Dedifferentiated amniotic fluid mesenchymal stem cell (primary cell): ENCODE data around the gene NR3C2.

Source experiments
- DNase-seq: peaks from one replicate; pipeline ENCODE4 v3.0.0-alpha.2; 2016; ENCODE audit errors: extremely low spot score

NR3C2 gene

GRCh38 chr4:148441986-148442831 lies at the start of gene NR3C2:
TSS of gene NR3C2 (minus strand) at chr4:148442414.
- DNase-seq, result peak; percentile 99

GRCh38 chr4:148487181-148487580 lies 45.0 kb upstream of the NR3C2 start:
- DNase-seq, result no peak

- DNase-seq, result no peak
Measured at GRCh38 chr4:148481636-148482035, 39.4 kb upstream of the NR3C2 start.

GRCh38 chr4:148477276-148477675 lies 35.1 kb upstream of the NR3C2 start:
- DNase-seq, result no peak

GRCh38 chr4:148469938-148470337 lies 27.7 kb upstream of the NR3C2 start:
- no peak for DNase-seq

- DNase-seq, result no peak
Measured at GRCh38 chr4:148454835-148455234, 12.6 kb upstream of the NR3C2 start.

GRCh38 chr4:148453833-148454232 lies 11.6 kb upstream of the NR3C2 start:
- DNase-seq, result no peak

GRCh38 chr4:148452970-148453369 lies 10.8 kb upstream of the NR3C2 start:
- DNase-seq, result no peak

- no peak for DNase-seq
Measured at GRCh38 chr4:148449921-148450320, 7.7 kb upstream of the NR3C2 start.

GRCh38 chr4:148448141-148448540 lies 5.9 kb upstream of the NR3C2 start:
- DNase-seq, result no peak

- DNase-seq, result no peak
Measured at GRCh38 chr4:148447681-148448080, 5.5 kb upstream of the NR3C2 start.

GRCh38 chr4:148445860-148446330 lies 3.7 kb upstream of the NR3C2 start:
- no peak for DNase-seq

GRCh38 chr4:148445071-148445859 lies 3.1 kb upstream of the NR3C2 start:
- no peak for DNase-seq

GRCh38 chr4:148444296-148445070 lies 2.3 kb upstream of the NR3C2 start:
- no peak for DNase-seq

GRCh38 chr4:148443512-148444295 lies 1.5 kb upstream of the NR3C2 start:
- DNase-seq, result no peak

GRCh38 chr4:148442832-148443511 lies 758 bp upstream of the NR3C2 start:
- no peak for DNase-seq

- no peak for DNase-seq
Measured at GRCh38 chr4:148441624-148441985, 609 bp downstream of the NR3C2 start.

GRCh38 chr4:148438047-148438446 lies 4.2 kb downstream of the NR3C2 start:
- no peak for DNase-seq

GRCh38 chr4:148437439-148437838 lies 4.8 kb downstream of the NR3C2 start:
- DNase-seq, result no peak

- DNase-seq, result no peak
Measured at GRCh38 chr4:148436512-148436911, 5.7 kb downstream of the NR3C2 start.
